HepG2 (cell line): ENCODE measurements around the gene HSD17B2. TPM values are rescaled to one million over a fixed set of nuclear protein-coding genes. Genes with fewer than 3 reads are reported as not detected.

Experiments
- ATF6 ChIP-seq: sonication (generic); formaldehyde crosslinking; conservative IDR thresholded peaks from 2 replicates; pipeline ENCODE4 v1.4.0; 2020; ENCODE audit warnings: missing genetic modification reagents
- CREM ChIP-seq, 2 experiments: sonication (generic) in 1 of 2; formaldehyde crosslinking in 1 of 2; IDR thresholded peaks; 2 replicates each; pipeline versions ENCODE4 v1.4.0 to v1.6.1; 2016 to 2020; ENCODE audit warnings: antibody characterized with exemption in 1 of 2, mild to moderate bottlenecking in 1 of 2, missing genetic modification reagents in 1 of 2
- DRAP1 ChIP-seq: IDR thresholded peaks from 2 replicates; pipeline ENCODE4 v1.6.1; 2016; ENCODE audit warnings: missing genetic modification reagents, missing compliant biosample characterization
- DZIP1 ChIP-seq: sonication (generic); formaldehyde crosslinking; IDR thresholded peaks from 2 replicates; pipeline ENCODE4 v1.5.0; 2020; ENCODE audit warnings: mild to moderate bottlenecking, missing genetic modification reagents
- HNRNPUL1 ChIP-seq: fragments of 200-400 bp; formaldehyde crosslinking; IDR thresholded peaks from 2 replicates; pipeline ENCODE4 v1.6.1; 2017; ENCODE audit warnings: low read depth, mild to moderate bottlenecking, low read length, moderate library complexity
- HOXA5 ChIP-seq: sonication (generic); formaldehyde crosslinking; IDR thresholded peaks from 2 replicates; pipeline ENCODE4 v1.4.0; 2020; ENCODE audit warnings: missing genetic modification reagents
- MAFG ChIP-seq: sonication (generic); formaldehyde crosslinking; IDR thresholded peaks from 2 replicates; pipeline ENCODE4 v1.5.1; 2020; ENCODE audit warnings: mild to moderate bottlenecking, missing genetic modification reagents
- NONO ChIP-seq, 2 experiments: fragments of 450-650 bp in 1 of 2; sonication (generic) in 1 of 2; formaldehyde crosslinking in 1 of 2; IDR thresholded peaks in 1 of 2; conservative IDR thresholded peaks in 1 of 2; 2 replicates each; pipeline versions ENCODE4 v1.6.1 to v1.8.0; 2017 to 2022; ENCODE audit warnings: mild to moderate bottlenecking in 1 of 2, missing genetic modification reagents in 1 of 2, moderate library complexity in 1 of 2
- PAF1 ChIP-seq: IDR thresholded peaks from 2 replicates; pipeline ENCODE4 v1.6.1; 2016; ENCODE audit warnings: missing genetic modification reagents, missing compliant biosample characterization
- PAXIP1 ChIP-seq: sonication (generic); formaldehyde crosslinking; conservative IDR thresholded peaks from 2 replicates; pipeline ENCODE4 v1.4.0; 2020; ENCODE audit warnings: mild to moderate bottlenecking, missing genetic modification reagents, moderate library complexity
- PITX1 ChIP-seq: sonication (generic); formaldehyde crosslinking; IDR thresholded peaks from 2 replicates; pipeline ENCODE4 v1.5.1; 2020; ENCODE audit warnings: mild to moderate bottlenecking, missing genetic modification reagents
- POGZ ChIP-seq: sonication (generic); formaldehyde crosslinking; IDR thresholded peaks from 2 replicates; pipeline ENCODE4 v1.4.0; 2020; ENCODE audit warnings: mild to moderate bottlenecking, missing genetic modification reagents
- TBX2 ChIP-seq: sonication (generic); formaldehyde crosslinking; IDR thresholded peaks from 2 replicates; pipeline ENCODE4 v1.5.0; 2020; ENCODE audit warnings: missing genetic modification reagents, mild to moderate bottlenecking, borderline replicate concordance
- TBX3 ChIP-seq: fragments of 450-650 bp; IDR thresholded peaks from 2 replicates; pipeline ENCODE4 v1.6.1; 2017; ENCODE audit warnings: antibody characterized with exemption, mild to moderate bottlenecking, inconsistent platforms, borderline replicate concordance
- TOE1 ChIP-seq: sonication (generic); formaldehyde crosslinking; IDR thresholded peaks from 2 replicates; pipeline ENCODE4 v1.4.0; 2020; ENCODE audit warnings: mild to moderate bottlenecking, missing genetic modification reagents
- XRCC5 ChIP-seq: fragments of 200-400 bp; formaldehyde crosslinking; optimal IDR thresholded peaks from 2 replicates; pipeline ENCODE3; 2017; ENCODE audit warnings: mild to moderate bottlenecking, low read length
- ZNF205 ChIP-seq: IDR thresholded peaks from 2 replicates; pipeline ENCODE4 v1.6.1; 2018; ENCODE audit warnings: missing biosample characterization, missing genetic modification reagents
- ZNF230 ChIP-seq: sonication (generic); formaldehyde crosslinking; IDR thresholded peaks from 2 replicates; pipeline ENCODE4 v1.4.0; 2020; ENCODE audit warnings: mild to moderate bottlenecking, missing genetic modification reagents
- ZNF253 ChIP-seq: sonication (generic); formaldehyde crosslinking; IDR thresholded peaks from 2 replicates; pipeline ENCODE4 v1.8.0; 2022; ENCODE audit warnings: mild to moderate bottlenecking, missing genetic modification reagents, borderline replicate concordance
- ZNF724P ChIP-seq: sonication (generic); formaldehyde crosslinking; IDR thresholded peaks from 2 replicates; pipeline ENCODE4 v1.8.0; 2022; ENCODE audit warnings: missing genetic modification reagents, borderline replicate concordance
- ZNF782 ChIP-seq: sonication (generic); formaldehyde crosslinking; IDR thresholded peaks from 2 replicates; pipeline ENCODE4 v1.4.0; 2020; ENCODE audit warnings: missing genetic modification reagents, mild to moderate bottlenecking, borderline replicate concordance
- polyA plus RNA-seq, 8 experiments: library from polyadenylated mRNA; depleted of rRNA in 3 of 8; stranded (reverse) in 7 of 8; unstranded in 1 of 8; fragments of >200 nt; fragmentation: Illumina TruSeq in 4 of 8; extraction: Trizol in 4 of 8; gene quantifications; 2 replicates each; pipeline versions ENCODE4 v1.2.1 to v1.2.3, GENCODE V29; 2011 to 2016; ENCODE audit warnings: low read depth in 4 of 8, missing spikeins in 1 of 8, mixed read lengths in 1 of 8; ENCODE audit not compliant: insufficient read depth in 1 of 8
- total RNA-seq, 5 experiments: library from RNA; depleted of rRNA; stranded (reverse); fragments of >200 nt; fragmentation: Illumina TruSeq; extraction: Trizol; gene quantifications; 2 replicates each; pipeline ENCODE4 v1.2.3, GENCODE V29; 2016; ENCODE audit warnings: low read depth in 1 of 5

Gene HSD17B2
- total and polyA plus RNA-seq, 2 of the 13 experiments (the other 11 are each of a cell fraction or from before 2014, with no cell fraction given) = 26.3 to 69.3 TPM

- TF ChIP-seq DZIP1 (CRISPR knock-in tag) (no peak), PAXIP1 (CRISPR knock-in tag) (peak; percentile 87), CREM (IDR thresholded peaks at IDR 0.05) (peak; percentile 88), CREM (CRISPR knock-in tag; IDR thresholded peaks at IDR 0.05) (no peak), ZNF782 (CRISPR knock-in tag) (no peak), NONO (IDR thresholded peaks at IDR 0.05) (no peak), NONO (CRISPR knock-in tag; conservative IDR thresholded peaks at IDR 0.05) (peak; percentile 30; the same call in 1 of the 2 replicates), PITX1 (CRISPR knock-in tag) (peak; percentile 66), TBX2 (CRISPR knock-in tag) (peak; percentile 88), ZNF230 (CRISPR knock-in tag) (no peak), MAFG (no peak), POGZ (CRISPR knock-in tag) (peak; percentile 75), XRCC5 (peak; percentile 18), ZNF724P (CRISPR knock-in tag) (0 out of 2 replicates have a peak, but pooled peaks have one; percentile 45), HNRNPUL1 (no peak), PAF1 (no peak), ATF6 (CRISPR knock-in tag) (peak; percentile 82; the same call in 1 of the 2 replicates), DRAP1 (0 out of 2 replicates have a peak, but pooled peaks have one; percentile 42), TBX3 (peak; percentile 92), ZNF253 (CRISPR knock-in tag) (no peak), TOE1 (CRISPR knock-in tag) (no peak), HOXA5 (CRISPR knock-in tag) (peak; percentile 81; the same call in 1 of the 2 replicates), ZNF205 (CRISPR knock-in tag) (peak; percentile 87)
These were observed 47.6 kb downstream of the HSD17B2 start (continued) for GRCh38 chr16:82082543-82083244.
